ENCODE measurements around the gene SMIM35.

SMIM35 gene

GRCh38 chr11:118091690-118092089, 4.9 kb upstream of the SMIM35 start:
- TF ChIP-seq ZNF214 (tag by site-specific recombination; IDR thresholded peaks at IDR 0.05; ENCODE audit: borderline replicate concordance) (no peak), ZNF146 (tag by site-specific recombination; IDR thresholded peaks at IDR 0.05) (no peak), BCL11A (tag by site-specific recombination; IDR thresholded peaks at IDR 0.05; ENCODE audit: low read depth) (no peak)
- no peaks in the 10 kb centered on the region for H3K4me1 ChIP-seq (ENCODE audit: control insufficient read depth, insufficient read depth, low read length)
- CTCF ChIA-PET = interaction anchor here (0.7 kb wide), 2 partner anchors 80 to 201 kb away, joined by 4 read pairs; no protein-coding TSS in a partner anchor
- no peak overlapping the region for H3K4me3 ChIP-seq (ENCODE audit: low read depth, low read length)
- POLR2A ChIA-PET = no interaction called here
- no peak overlapping the region for H3K27ac ChIP-seq (ENCODE audit: extremely low read depth, low read depth, low read length)
- H3K9me3 ChIP-seq (ENCODE audit: control insufficient read depth, insufficient read depth, low read depth, low read length) = no peaks in the 10 kb centered on the region
- no peaks in the 10 kb centered on the region for H3K36me3 ChIP-seq (ENCODE audit: control insufficient read depth in 2 of 2, insufficient read depth in 1 of 2, low read length in 2 of 2)

DNA sequence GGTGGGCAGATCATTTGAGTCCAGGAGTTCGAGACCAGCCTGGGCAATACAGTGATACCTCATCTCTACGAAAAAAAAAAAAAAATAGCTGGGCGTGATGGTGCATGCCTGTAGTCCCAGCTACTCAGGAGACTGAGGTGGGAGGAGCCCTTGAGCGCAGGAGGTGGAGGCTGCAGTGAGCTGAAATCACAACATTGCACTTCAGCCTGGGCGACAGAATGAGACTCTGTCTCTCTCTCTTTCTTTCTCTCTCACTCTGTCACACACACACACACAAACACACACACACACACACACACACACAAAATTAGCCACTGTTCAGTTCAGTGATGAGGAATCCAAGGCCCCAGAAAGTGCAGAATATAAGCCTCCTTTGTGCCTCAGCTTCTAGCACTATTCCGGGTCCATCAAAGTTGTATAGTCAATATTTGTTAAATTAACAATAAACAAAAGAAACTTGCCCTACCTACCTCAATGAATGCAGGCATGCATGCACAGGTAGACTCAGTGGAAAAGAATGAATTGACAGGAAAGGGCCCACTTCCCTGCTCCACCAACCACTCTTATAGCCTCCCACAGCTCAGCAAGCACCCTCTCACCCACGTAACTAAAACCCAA, 3.9 kb upstream of the SMIM35 start:
- H3K36me3 ChIP-seq (ENCODE audit: control insufficient read depth in 2 of 2, insufficient read depth in 1 of 2, low read length in 2 of 2) = no peaks in the 10 kb centered on the region
- ChIA-PET CTCF (interaction anchor here (0.6 to 0.7 kb wide), 2 partner anchors 26 to 81 kb away, joined by 3 read pairs; no protein-coding TSS in a partner anchor), POLR2A (interaction anchor here (0.6 kb wide), 1 partner anchor 118 kb away, joined by 5 read pairs; no protein-coding TSS in a partner anchor)

GRCh38 chr11:118088531-118088930, 1.8 kb upstream of the SMIM35 start:
- ChIA-PET POLR2A (no interaction called here), CTCF (no interaction called here)
- Histone ChIP-seq H3K4me3 (ENCODE audit: low read depth, low read length) (no peak overlapping the region), H3K9me3 (ENCODE audit: control insufficient read depth, insufficient read depth, low read depth, low read length) (no peaks in the 10 kb centered on the region), H3K4me1 (ENCODE audit: control insufficient read depth, insufficient read depth, low read length) (no peaks in the 10 kb centered on the region), H3K36me3 (ENCODE audit: control insufficient read depth in 2 of 2, insufficient read depth in 1 of 2, low read length in 2 of 2) (no peaks in the 10 kb centered on the region), H3K27ac (ENCODE audit: extremely low read depth, low read depth, low read length) (no peak overlapping the region)
- TF ChIP-seq ZNF292 (tag by site-specific recombination; IDR thresholded peaks at IDR 0.05; ENCODE audit: borderline replicate concordance, low read depth) (no peak), ZNF394 (tag by site-specific recombination; IDR thresholded peaks at IDR 0.05; ENCODE audit: borderline replicate concordance) (no peak), SCRT2 (tag by site-specific recombination; IDR thresholded peaks at IDR 0.05) (no peak), ZFP41 (tag by site-specific recombination; IDR thresholded peaks at IDR 0.05; ENCODE audit: borderline replicate concordance) (no peak), ZNF280D (tag by site-specific recombination; IDR thresholded peaks at IDR 0.05) (no peak), ZNF248 (tag by site-specific recombination; IDR thresholded peaks at IDR 0.05) (no peak), ZNF626 (tag by site-specific recombination; IDR thresholded peaks at IDR 0.05) (no peak), KLF8 (tag by site-specific recombination; IDR thresholded peaks at IDR 0.05) (no peak)
- TF ChIP-seq, protein P1, sequence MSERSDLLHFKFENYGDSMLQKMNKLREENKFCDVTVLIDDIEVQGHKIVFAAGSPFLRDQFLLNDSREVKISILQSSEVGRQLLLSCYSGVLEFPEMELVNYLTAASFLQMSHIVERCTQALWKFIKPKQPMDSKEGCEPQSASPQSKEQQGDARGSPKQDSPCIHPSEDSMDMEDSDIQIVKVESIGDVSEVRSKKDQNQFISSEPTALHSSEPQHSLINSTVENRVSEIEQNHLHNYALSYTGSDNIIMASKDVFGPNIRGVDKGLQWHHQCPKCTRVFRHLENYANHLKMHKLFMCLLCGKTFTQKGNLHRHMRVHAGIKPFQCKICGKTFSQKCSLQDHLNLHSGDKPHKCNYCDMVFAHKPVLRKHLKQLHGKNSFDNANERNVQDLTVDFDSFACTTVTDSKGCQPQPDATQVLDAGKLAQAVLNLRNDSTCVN (tag by site-specific recombination; optimal IDR thresholded peaks at IDR 0.05) = no peak
- TF ChIP-seq, protein P2, sequence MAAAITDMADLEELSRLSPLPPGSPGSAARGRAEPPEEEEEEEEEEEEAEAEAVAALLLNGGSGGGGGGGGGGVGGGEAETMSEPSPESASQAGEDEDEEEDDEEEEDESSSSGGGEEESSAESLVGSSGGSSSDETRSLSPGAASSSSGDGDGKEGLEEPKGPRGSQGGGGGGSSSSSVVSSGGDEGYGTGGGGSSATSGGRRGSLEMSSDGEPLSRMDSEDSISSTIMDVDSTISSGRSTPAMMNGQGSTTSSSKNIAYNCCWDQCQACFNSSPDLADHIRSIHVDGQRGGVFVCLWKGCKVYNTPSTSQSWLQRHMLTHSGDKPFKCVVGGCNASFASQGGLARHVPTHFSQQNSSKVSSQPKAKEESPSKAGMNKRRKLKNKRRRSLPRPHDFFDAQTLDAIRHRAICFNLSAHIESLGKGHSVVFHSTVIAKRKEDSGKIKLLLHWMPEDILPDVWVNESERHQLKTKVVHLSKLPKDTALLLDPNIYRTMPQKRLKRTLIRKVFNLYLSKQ (tag by site-specific recombination; IDR thresholded peaks at IDR 0.05; ENCODE audit: borderline replicate concordance) = no peak
- TF ChIP-seq, protein P3, sequence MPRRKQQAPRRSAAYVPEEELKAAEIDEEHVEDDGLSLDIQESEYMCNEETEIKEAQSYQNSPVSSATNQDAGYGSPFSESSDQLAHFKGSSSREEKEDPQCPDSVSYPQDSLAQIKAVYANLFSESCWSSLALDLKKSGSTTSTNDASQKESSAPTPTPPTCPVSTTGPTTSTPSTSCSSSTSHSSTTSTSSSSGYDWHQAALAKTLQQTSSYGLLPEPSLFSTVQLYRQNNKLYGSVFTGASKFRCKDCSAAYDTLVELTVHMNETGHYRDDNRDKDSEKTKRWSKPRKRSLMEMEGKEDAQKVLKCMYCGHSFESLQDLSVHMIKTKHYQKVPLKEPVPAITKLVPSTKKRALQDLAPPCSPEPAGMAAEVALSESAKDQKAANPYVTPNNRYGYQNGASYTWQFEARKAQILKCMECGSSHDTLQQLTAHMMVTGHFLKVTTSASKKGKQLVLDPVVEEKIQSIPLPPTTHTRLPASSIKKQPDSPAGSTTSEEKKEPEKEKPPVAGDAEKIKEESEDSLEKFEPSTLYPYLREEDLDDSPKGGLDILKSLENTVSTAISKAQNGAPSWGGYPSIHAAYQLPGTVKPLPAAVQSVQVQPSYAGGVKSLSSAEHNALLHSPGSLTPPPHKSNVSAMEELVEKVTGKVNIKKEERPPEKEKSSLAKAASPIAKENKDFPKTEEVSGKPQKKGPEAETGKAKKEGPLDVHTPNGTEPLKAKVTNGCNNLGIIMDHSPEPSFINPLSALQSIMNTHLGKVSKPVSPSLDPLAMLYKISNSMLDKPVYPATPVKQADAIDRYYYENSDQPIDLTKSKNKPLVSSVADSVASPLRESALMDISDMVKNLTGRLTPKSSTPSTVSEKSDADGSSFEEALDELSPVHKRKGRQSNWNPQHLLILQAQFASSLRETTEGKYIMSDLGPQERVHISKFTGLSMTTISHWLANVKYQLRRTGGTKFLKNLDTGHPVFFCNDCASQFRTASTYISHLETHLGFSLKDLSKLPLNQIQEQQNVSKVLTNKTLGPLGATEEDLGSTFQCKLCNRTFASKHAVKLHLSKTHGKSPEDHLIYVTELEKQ (tag by site-specific recombination; IDR thresholded peaks at IDR 0.05; ENCODE audit: borderline replicate concordance) = no peak

More for the DNA sequence above, 3.9 kb upstream of the SMIM35 start:
- TF ChIP-seq ZNF654 (tag by site-specific recombination; IDR thresholded peaks at IDR 0.05; ENCODE audit: low read depth) (no peak), HOXC10 (CRISPR knock-in tag; IDR thresholded peaks at IDR 0.05) (no peak), ZNF501 (tag by site-specific recombination; IDR thresholded peaks at IDR 0.05) (no peak), ZNF76 (tag by site-specific recombination; IDR thresholded peaks at IDR 0.05; ENCODE audit: borderline replicate concordance, low read depth) (no peak), GLIS2 (tag by site-specific recombination; IDR thresholded peaks at IDR 0.05) (no peak), MEIS1 (CRISPR knock-in tag; IDR thresholded peaks at IDR 0.05; ENCODE audit: borderline replicate concordance) (no peak), ZNF133 (tag by site-specific recombination; IDR thresholded peaks at IDR 0.05) (no peak), ZNF596 (tag by site-specific recombination; IDR thresholded peaks at IDR 0.05) (no peak), ZBTB17 (tag by site-specific recombination; IDR thresholded peaks at IDR 0.05) (no peak)
- TF ChIP-seq, protein P4, sequence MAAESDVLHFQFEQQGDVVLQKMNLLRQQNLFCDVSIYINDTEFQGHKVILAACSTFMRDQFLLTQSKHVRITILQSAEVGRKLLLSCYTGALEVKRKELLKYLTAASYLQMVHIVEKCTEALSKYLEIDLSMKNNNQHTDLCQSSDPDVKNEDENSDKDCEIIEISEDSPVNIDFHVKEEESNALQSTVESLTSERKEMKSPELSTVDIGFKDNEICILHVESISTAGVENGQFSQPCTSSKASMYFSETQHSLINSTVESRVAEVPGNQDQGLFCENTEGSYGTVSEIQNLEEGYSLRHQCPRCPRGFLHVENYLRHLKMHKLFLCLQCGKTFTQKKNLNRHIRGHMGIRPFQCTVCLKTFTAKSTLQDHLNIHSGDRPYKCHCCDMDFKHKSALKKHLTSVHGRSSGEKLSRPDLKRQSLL (tag by site-specific recombination; IDR thresholded peaks at IDR 0.05) = no peak
- no peaks in the 10 kb centered on the region for H3K4me1 ChIP-seq (ENCODE audit: control insufficient read depth, insufficient read depth, low read length)
- no peak overlapping the region for H3K27ac ChIP-seq (ENCODE audit: extremely low read depth, low read depth, low read length)
- H3K4me3 ChIP-seq (ENCODE audit: low read depth, low read length) = no peak overlapping the region
- no peaks in the 10 kb centered on the region for H3K9me3 ChIP-seq (ENCODE audit: control insufficient read depth, insufficient read depth, low read depth, low read length)
